AG09309 (cell line): ENCODE data around the gene KDELR1.

Experiments used
- DNase-seq: peaks from one replicate; pipeline ENCODE4 v3.0.0-alpha.2; 2010; ENCODE audit warnings: low read depth
- H3K4me3 ChIP-seq: 2 replicates; pipeline ENCODE4 v1.5.1; 2011; ENCODE audit warnings: mild to moderate bottlenecking, low read depth, low read length, moderate library complexity; ENCODE audit not compliant: control insufficient read depth
- TF ChIP-seq, protein P1 (sequence below): IDR thresholded peaks from 2 replicates; pipeline ENCODE4 v1.5.1; 2011; ENCODE audit warnings: mild to moderate bottlenecking, low read depth, low read length, inconsistent platforms; ENCODE audit not compliant: insufficient read depth, control insufficient read depth; ENCODE audit errors: missing control alignments

KDELR1 gene

DNA sequence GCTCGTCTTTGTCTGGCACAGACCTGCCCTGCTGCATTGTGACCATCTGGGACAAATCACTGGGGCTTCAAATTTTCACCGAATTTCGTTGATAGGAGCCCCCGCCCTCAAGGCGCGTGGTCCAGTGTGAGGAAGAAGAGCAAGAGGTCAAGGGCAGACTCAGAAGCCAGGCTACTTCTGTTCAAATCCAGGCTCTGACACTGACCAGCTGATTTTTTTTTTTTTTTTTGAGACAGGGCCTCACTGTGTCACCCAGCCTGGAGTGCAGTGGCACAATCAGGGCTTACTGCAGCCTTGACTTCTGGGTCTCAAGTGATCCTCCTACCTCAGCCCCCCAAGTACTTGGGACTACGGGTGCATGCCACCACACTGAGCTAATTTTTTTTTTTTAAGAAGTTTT is 20.0 kb downstream of the KDELR1 start:
- TF ChIP-seq, protein P1, sequence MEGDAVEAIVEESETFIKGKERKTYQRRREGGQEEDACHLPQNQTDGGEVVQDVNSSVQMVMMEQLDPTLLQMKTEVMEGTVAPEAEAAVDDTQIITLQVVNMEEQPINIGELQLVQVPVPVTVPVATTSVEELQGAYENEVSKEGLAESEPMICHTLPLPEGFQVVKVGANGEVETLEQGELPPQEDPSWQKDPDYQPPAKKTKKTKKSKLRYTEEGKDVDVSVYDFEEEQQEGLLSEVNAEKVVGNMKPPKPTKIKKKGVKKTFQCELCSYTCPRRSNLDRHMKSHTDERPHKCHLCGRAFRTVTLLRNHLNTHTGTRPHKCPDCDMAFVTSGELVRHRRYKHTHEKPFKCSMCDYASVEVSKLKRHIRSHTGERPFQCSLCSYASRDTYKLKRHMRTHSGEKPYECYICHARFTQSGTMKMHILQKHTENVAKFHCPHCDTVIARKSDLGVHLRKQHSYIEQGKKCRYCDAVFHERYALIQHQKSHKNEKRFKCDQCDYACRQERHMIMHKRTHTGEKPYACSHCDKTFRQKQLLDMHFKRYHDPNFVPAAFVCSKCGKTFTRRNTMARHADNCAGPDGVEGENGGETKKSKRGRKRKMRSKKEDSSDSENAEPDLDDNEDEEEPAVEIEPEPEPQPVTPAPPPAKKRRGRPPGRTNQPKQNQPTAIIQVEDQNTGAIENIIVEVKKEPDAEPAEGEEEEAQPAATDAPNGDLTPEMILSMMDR = no peak
- H3K4me3 ChIP-seq = no peak overlapping the region
- DNase-seq = no peak

DNA sequence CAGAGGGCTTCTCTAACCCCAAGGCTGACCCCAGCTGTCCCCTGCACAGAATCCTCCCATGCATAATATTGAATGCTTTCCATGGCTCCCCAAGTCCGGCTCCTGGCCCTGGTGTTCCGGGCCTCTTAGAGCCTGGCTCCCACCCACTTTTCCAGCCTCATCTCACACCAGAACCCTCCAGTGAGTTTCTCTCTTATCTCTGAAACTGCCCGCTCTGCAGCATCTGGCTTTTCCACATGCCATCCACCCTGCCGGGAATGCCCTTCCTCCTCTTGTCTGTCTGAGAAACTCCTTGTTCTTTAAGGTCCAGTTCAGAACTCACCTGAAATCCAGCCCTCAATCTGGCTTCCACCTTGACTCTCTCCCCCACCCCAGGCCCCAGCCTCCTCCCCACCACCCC is 20.4 kb downstream of the KDELR1 start:
- TF ChIP-seq, protein P1 = no peak
- DNase-seq = no peak
- H3K4me3 ChIP-seq = no peak overlapping the region

DNA sequence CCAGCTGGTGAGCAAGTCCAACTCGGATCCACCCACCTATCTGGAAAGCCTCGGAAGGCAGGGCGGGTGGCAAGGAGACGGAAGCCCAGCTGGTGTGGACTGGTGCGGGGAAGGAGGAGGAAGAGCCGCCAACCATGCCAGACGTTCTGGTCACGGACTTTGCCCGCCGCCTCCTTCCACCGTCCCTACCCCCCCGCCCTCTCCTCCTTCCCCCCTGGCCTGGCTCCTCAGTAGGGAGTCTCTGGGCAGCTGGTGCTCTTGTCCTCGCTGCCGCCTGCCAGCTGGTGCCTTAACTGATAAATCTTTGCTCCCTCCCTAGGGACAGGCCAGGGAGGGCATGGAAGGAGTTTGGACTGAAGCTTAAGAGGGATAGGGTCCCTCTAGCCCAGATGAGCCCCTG is 22.4 kb downstream of the KDELR1 start:
- TF ChIP-seq, protein P1 = no peak
- DNase-seq = no peak
- H3K4me3 ChIP-seq = no peak overlapping the region

DNA sequence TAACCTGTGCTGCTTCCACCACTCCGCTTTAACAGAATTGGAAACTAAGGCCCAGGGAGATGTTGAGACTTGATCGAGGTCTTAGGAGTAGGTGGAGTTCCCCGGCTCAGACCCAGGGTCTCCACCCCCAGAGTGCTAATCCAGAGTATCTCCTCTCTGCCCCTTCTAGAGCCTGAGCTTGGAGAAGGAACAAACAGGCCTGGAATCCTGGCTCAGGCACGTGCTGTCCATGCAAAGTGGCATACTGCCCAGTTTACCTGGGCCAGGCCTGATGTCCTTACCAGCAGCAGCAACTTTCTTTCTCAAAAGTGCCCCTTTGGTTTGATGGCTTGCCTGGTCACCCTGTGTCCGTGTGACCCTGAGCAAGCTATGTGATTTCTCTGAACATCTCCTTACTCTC is 23.5 kb downstream of the KDELR1 start:
- TF ChIP-seq, protein P1 = no peak
- no peak overlapping the region for H3K4me3 ChIP-seq
- no peak for DNase-seq

DNA sequence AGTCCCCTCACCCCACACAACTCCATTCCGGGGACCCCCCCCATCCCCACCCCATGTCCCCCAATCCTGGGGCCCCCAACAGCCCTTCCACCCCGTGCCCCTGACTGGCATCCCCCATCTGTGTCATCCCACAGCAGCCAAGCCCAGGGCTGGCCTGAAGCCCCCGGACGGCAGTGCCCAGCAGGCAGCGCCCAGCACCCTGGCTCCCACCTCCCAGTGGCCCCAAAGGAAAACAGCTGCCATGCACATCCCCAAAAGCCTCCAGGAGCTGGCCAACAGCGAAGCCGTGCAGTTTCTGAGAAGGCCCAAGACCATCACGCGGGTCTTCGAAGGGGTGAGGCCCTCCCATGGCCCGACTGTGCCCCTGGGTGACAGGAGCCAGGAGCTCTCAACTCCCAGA is 25.7 kb downstream of the KDELR1 start:
- DNase-seq = no peak
- H3K4me3 ChIP-seq = no peak overlapping the region
- TF ChIP-seq, protein P1 = no peak

DNA sequence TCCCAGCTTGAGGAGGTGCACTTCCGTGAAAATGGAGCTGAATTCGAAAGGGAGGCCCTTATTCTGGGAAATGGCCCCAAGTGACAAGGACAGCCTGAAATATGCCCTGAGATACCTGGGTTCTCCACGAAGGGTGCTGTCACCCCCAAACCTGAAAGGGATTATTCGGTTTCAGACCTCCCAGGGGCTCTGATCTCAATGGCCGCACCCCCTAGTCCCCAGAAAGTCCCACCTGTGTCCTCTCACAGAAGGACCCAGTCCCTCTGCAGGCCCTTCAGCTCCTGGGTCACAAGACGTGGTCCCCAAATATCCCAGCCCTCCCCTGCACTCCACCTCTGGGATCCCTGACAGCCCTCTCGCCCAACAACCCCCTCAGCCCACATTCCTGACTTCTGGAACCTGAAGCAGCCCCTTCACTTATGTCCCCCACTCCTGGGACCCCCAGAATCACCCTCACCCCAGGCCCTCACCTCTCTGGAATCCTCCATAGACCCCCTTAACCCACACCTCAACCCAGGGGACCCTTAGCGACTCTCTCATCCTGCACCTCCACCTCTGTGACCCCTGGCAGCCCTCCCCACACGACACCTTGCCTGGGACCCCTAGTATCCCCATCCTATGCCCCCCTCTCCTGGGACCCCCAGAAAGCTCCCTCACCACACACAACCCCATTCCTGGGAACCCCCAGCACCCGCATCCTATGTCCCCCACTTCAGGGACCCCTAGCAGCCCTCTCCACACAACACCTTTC is 26.6 kb downstream of the KDELR1 start:
- TF ChIP-seq, protein P1 = no peak
- DNase-seq = no peak
- H3K4me3 ChIP-seq = peak overlapping the region; percentile 84
